ENCODE measurements around the gene SLC28A1. TPM values are rescaled to one million over a fixed set of nuclear protein-coding genes. Genes with fewer than 3 reads are reported as not detected.
"Not testable (repeated sequence)": the region's sequence is repeated elsewhere in the genome, so short reads cannot be mapped to it uniquely, and the experiment has no call there.

Gene SLC28A1
- total RNA-seq, 1 experiment from 2014 or later = not detected

GRCh38 chr15:84924077-84924731, 39.7 kb downstream of the SLC28A1 start:
- intact Hi-C loops (cut with micrococcal nuclease) = no loop called here
- no peak for TF ChIP-seq CTCF (IDR thresholded peaks at IDR 0.05; ENCODE audit: unreplicated experiment)
- no peak overlapping the region for H3K27ac Mint-ChIP-seq (ENCODE audit: low read depth, unreplicated experiment)
- POLR2A ChIA-PET = interaction anchor here (1.1 kb wide), 1 partner anchor 205 kb away, joined by 4 read pairs; no protein-coding TSS in a partner anchor
- no peak for DNase-seq (ENCODE audit: unreplicated experiment)
- CTCF ChIA-PET = interaction anchor here (0.6 kb wide), 1 partner anchor 9 kb away, joined by 5 read pairs; no protein-coding TSS in a partner anchor
- H3K4me3 Mint-ChIP-seq (ENCODE audit: unreplicated experiment) = no peak overlapping the region
- no peaks in the 10 kb centered on the region for H3K9me3 Mint-ChIP-seq (ENCODE audit: unreplicated experiment)
- H3K36me3 Mint-ChIP-seq (ENCODE audit: insufficient read depth, unreplicated experiment) = no peaks in the 10 kb centered on the region
- no TSS peak for BruUV-seq (replicated peaks)
- peaks cover 11% of the 10 kb centered on the region for H3K4me1 Mint-ChIP-seq (ENCODE audit: insufficient read depth, unreplicated experiment)
- no peaks in the 10 kb centered on the region for H3K27me3 Mint-ChIP-seq (ENCODE audit: insufficient read depth, unreplicated experiment)

- peak; percentile 62 for DNase-seq (ENCODE audit: unreplicated experiment)
Observed at GRCh38 chr15:84924821-84925569, 40.5 kb downstream of the SLC28A1 start.

GRCh38 chr15:84925906-84926305, 41.4 kb downstream of the SLC28A1 start:
- no TSS peak for BruUV-seq (replicated peaks)
- no peaks in the 10 kb centered on the region for H3K36me3 Mint-ChIP-seq (ENCODE audit: insufficient read depth, unreplicated experiment)
- H3K4me1 Mint-ChIP-seq (ENCODE audit: insufficient read depth, unreplicated experiment) = peaks cover 20% of the 10 kb centered on the region
- no peak for TF ChIP-seq CTCF (IDR thresholded peaks at IDR 0.05; ENCODE audit: unreplicated experiment)
- ChIA-PET POLR2A (no interaction called here), CTCF (interaction anchor here (0.6 to 2.2 kb wide), 13 partner anchors 11 to 355 kb away, joined by 3 to 13 read pairs (median 3); no protein-coding TSS in a partner anchor)
- no peak overlapping the region for H3K27ac Mint-ChIP-seq (ENCODE audit: low read depth, unreplicated experiment)
- DNase-seq (ENCODE audit: unreplicated experiment) = no peak
- H3K9me3 Mint-ChIP-seq (ENCODE audit: unreplicated experiment) = no peaks in the 10 kb centered on the region
- intact Hi-C loops (cut with micrococcal nuclease) = loop anchor here (5.0 kb wide), 1 partner anchor 209 kb away; the partner anchor contains the start of gene SEC11A
- no peaks in the 10 kb centered on the region for H3K27me3 Mint-ChIP-seq (ENCODE audit: insufficient read depth, unreplicated experiment)
- no peak overlapping the region for H3K4me3 Mint-ChIP-seq (ENCODE audit: unreplicated experiment)

More at GRCh38 chr15:84924821-84925569, 40.5 kb downstream of the SLC28A1 start:
- BruUV-seq (replicated peaks); H3K9me3 Mint-ChIP-seq (ENCODE audit: unreplicated experiment); H3K36me3 Mint-ChIP-seq (ENCODE audit: insufficient read depth, unreplicated experiment); H3K27ac Mint-ChIP-seq (ENCODE audit: low read depth, unreplicated experiment); H3K27me3 Mint-ChIP-seq (ENCODE audit: insufficient read depth, unreplicated experiment); H3K4me3 Mint-ChIP-seq (ENCODE audit: unreplicated experiment): not testable (repeated sequence)
- ChIA-PET CTCF (interaction anchor here (0.6 to 2.2 kb wide), 6 partner anchors 10 to 337 kb away, joined by 3 to 13 read pairs (median 4); no protein-coding TSS in a partner anchor), POLR2A (interaction anchor here (1.1 kb wide), 1 partner anchor 206 kb away, joined by 4 read pairs; no protein-coding TSS in a partner anchor)
- intact Hi-C loops (cut with micrococcal nuclease) = loop anchor here (5.0 kb wide), 1 partner anchor 208 kb away; the partner anchor contains the start of gene SEC11A
- peaks cover 17% of the 10 kb centered on the region for H3K4me1 Mint-ChIP-seq (ENCODE audit: insufficient read depth, unreplicated experiment)

GRCh38 chr15:84926491-84927230, 42.2 kb downstream of the SLC28A1 start:
- no peak for DNase-seq (ENCODE audit: unreplicated experiment)
- Mint-ChIP-seq H3K9me3 (ENCODE audit: unreplicated experiment) (no peaks in the 10 kb centered on the region), H3K27me3 (ENCODE audit: insufficient read depth, unreplicated experiment) (no peaks in the 10 kb centered on the region), H3K4me1 (ENCODE audit: insufficient read depth, unreplicated experiment) (peaks cover 20% of the 10 kb centered on the region), H3K27ac (ENCODE audit: low read depth, unreplicated experiment) (no peak overlapping the region), H3K4me3 (ENCODE audit: unreplicated experiment) (no peak overlapping the region), H3K36me3 (ENCODE audit: insufficient read depth, unreplicated experiment) (no peaks in the 10 kb centered on the region)
- POLR2A ChIA-PET = interaction anchor here (0.7 to 1.8 kb wide), 2 partner anchors 210 to 245 kb away, joined by 3 to 6 read pairs; partner anchors contain the start of gene SEC11A
- CTCF ChIA-PET = interaction anchor here (0.7 to 3.8 kb wide), 10 partner anchors 12 to 339 kb away, joined by 3 to 40 read pairs (median 4); partner anchors contain the start of gene WDR73
- intact Hi-C loops (cut with micrococcal nuclease) = loop anchor here (5.0 kb wide), 1 partner anchor 209 kb away; the partner anchor contains the start of gene SEC11A
- TF ChIP-seq CTCF (IDR thresholded peaks at IDR 0.05; ENCODE audit: unreplicated experiment) = no peak
- BruUV-seq (replicated peaks) = no TSS peak
